CD4-positive, alpha-beta T cell treated with Interleukin-15 for 1 hour (primary cell): ENCODE measurements around the gene PABPC1L.

ENCODE experiments used
- DNase-seq: peaks from one replicate; pipeline ENCODE4 v3.0.0-alpha.2; 2020

The PABPC1L gene

DNA sequence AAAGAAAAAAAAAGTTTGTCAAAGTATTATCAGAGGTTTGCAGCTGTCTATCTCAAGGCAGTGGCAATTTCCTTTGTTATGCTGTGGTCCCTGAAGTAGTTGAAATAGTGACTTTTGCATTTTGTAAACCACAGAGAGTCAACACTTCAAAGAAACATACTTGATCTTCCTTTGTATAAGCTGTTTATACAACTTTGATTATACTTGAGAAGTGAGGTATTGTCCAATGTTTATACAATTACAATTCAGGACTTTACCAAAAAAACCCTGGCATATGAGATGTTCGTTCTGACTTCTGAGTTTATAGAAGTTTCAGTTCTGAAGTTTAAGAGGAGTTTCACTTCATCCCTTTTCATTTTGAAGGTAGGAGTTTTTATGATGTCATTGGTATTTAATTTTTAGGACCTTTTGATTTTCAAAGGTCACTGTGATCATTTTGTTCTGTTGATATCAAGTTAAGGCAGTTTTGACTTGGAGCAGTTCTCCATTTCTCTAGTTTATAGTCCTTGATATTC is 60.4 kb downstream of the PABPC1L start:
- DNase-seq = no peak

- no peak for DNase-seq
Measured at GRCh38 chr20:44973053-44973452, 63.2 kb downstream of the PABPC1L start.

DNA sequence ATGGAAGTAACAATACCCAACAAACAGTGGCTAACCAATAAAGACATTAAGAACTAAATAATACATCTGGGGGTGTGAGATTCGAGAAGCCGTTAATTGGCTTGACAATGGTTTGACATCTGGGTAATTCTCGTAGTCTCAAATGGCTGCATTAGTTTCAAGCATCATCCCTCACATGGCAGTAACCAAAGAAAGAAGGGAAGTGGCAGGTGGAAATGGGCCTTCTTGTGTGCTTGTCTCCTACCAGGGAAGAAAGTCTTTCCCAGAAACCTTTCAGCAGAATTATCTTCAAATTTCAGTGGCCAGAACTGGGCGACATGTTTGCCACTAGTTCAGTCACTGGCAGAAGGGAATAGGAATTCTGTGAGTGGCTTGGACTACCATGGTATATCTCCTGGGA is 66.8 kb downstream of the PABPC1L start:
- DNase-seq = no peak

- peak; percentile 83 for DNase-seq
Measured at GRCh38 chr20:44979090-44979621, 69.3 kb downstream of the PABPC1L start.

DNA sequence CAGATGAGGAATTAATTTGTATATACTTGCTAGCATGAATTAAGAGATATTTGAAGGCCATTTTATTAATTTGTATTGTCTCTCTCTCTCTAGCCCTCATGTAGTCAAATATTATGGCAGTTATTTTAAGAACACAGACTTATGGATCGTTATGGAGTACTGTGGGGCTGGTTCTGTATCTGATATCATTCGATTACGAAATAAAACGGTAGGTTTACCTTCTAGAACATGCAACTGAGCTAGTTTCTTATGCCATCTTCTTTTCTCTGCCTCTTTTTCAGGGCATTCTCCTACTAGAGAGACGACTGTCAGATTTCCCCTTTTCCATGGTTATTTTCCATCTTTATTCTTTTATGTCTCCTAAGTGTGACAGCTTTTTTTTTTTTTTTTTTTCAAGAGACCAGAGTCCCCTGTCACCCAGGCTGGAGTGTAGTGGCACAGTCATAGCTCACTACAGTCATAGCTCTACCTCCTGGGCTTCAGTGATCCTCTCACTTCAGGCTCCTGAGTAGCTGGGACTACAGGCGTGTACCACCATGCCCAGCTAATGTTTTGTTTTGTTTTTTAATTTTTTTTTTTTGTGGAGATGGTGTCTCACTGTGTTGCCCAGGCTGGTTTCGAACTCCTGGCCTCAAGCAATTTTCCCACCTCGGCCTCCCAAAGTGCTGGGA is 72.0 kb downstream of the PABPC1L start:
- DNase-seq = no peak

DNA sequence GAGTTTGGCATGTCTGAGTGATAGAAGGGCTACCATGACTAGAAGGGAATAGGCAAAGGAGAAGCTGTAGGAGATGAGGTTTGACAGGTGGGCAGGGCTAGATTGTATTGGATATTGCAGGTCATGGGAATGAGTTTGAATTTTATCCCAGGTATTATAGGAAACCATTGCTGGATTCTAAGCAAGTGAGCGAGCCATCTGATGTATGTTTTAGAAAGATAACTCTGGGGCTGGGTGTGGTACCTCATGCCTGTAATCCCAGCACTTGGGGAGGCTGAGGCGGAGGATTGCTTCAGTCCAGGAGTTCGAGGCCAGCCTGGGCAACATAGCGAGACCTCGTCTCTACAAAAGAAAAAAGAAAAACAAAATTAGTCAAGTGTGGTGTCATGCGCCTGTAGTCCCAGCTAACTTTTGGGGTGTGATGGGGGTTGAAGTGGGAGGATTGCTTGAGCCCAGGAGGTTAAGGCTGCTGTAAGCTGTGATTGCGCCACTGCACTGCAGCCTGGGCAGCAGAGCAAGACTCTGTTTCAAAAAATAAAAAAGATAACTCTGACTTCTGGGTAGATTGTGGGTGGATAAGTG is 73.3 kb downstream of the PABPC1L start:
- no peak for DNase-seq

GRCh38 chr20:44988631-44989171 is 78.8 kb downstream of the PABPC1L start:
- no peak for DNase-seq
